Activated naive CD4-positive, alpha-beta T cell treated with anti-CD3 and anti-CD28 coated beads, Interleukin-2, amount 50 U/mL, for 16 hours (primary cell): ENCODE results near the gene DNAJC19.
"Not testable (repeated sequence)": the region's sequence is repeated elsewhere in the genome, so short reads cannot be mapped to it uniquely, and the experiment has no call there.

Source experiments
- DNase-seq: peaks from one replicate; pipeline ENCODE4 v3.0.0-alpha.2; 2020

Gene DNAJC19

GRCh38 chr3:180989291-180990163 is at the start of gene DNAJC19:
Gene DNAJC19 (minus strand): TSS chr3:180989736. CDS start chr3:180989602, 134 bp downstream.
- DNase-seq, result peak; percentile 89

- no peak for DNase-seq
Observed at GRCh38 chr3:181030948-181031347, 41.4 kb upstream of the DNAJC19 start.

DNA sequence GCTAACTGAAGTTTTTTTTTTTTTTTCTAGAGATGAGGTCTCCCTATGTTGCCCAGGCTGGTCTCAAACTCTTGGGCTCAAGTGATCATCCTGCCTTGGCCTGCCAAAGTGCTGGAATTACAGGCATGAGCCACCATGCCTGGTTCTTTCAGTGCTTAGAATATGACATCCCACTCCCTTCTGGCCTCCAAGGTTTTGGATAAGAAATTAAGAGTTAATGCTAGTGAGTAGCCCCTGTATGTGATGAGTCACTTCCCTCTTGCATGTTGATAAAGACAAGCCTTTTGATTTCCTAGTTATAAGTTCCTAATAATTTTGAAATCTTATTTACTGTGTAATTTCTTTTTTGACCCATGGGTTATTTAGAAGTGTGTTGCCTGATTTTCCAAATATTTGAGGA is 35.7 kb upstream of the DNAJC19 start:
- no peak for DNase-seq

DNA sequence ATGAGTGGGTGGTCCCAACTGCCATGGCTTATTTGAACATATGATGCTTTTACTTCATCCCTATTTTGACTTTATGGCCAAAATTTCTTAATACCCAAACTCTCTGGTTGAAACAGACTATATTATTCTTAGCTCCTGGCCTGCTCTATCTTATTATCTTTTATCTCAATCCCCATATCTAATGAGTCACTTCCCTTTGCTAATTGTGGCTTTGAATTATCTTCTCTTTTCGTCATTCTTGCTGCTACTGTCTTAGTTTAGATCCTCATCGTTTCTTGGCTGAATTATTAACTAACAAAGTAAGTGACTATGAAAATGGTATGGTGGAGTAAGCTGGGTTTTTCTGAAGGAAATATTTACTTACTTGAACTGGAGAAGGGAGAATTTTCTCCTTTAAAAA is 28.2 kb upstream of the DNAJC19 start:
- DNase-seq, result no peak

DNA sequence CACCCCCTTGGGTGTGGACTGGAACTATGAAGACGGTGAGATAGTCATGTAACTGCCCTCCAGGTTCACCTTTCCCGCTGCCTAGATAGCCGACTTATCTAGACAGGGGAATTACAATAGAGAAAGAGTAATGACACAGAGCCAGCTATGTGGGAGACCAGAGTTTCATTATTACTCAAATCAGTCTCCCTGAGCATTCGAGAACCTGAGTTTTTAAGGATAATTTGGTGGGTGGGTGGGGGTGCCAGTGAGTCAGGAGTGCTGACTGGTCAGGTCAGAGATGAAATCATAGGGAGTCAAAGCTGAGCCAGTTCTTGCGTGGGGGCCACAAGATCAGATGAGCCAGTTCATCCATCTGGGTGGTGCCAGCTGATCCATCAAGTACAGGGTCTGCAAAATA is 19.7 kb upstream of the DNAJC19 start:
- no peak for DNase-seq

GRCh38 chr3:181008796-181009195 is 19.3 kb upstream of the DNAJC19 start:
- DNase-seq, result no peak

GRCh38 chr3:181007262-181007661 is 17.7 kb upstream of the DNAJC19 start:
- DNase-seq, result no peak

GRCh38 chr3:181006541-181006940 is 17.0 kb upstream of the DNAJC19 start:
- DNase-seq, result no peak

- DNase-seq, result not testable (repeated sequence)
Observed at GRCh38 chr3:181003469-181003868, 13.9 kb upstream of the DNAJC19 start.

DNA sequence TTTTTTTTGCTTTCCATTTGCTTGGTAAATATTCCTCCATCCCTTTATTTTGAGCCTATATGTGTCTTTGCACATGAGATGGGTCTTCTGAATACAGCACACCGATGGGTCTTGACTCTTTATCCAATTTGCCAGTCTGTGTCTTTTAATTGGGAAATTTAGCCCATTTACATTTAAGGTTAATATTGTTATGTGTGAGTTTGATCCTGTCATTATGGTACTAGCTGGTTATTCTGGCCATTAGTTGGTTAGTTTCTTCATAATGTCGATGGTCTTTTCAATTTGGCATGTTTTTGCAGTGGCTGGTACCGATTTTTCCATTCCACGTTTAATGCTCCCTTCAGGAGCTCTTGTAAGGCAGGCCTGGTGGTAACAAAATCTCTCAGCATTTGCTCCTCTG is 12.8 kb upstream of the DNAJC19 start:
- not testable (repeated sequence) for DNase-seq

DNA sequence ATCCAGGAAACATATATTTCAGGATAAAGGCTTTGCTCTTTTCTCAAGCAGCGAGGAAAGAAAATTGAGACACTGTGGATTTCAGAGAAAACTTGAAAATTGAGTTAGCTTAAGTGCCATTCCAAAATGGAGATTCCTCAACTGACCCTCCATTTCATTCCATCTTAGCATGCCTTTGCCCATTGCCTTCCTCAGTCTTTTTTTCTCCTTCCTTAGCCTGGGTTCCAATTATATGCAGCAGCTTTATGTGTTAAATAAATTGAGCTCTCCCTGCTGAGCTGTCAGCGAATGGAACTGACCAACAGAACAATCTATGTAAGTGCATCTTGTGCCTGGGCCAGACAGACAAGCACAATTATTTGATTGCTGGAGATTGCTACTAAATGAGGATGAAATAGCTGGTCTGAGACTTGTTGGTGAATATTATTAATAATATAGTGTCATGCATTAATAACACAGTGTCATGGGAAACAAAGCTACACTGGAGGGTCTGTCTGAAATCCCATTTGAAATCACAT is 6.9 kb upstream of the DNAJC19 start:
- DNase-seq, result no peak

GRCh38 chr3:180990505-180990904 is 969 bp upstream of the DNAJC19 start:
- no peak for DNase-seq

GRCh38 chr3:180987344-180987743 is 2.2 kb downstream of the DNAJC19 start:
- DNase-seq, result no peak

DNA sequence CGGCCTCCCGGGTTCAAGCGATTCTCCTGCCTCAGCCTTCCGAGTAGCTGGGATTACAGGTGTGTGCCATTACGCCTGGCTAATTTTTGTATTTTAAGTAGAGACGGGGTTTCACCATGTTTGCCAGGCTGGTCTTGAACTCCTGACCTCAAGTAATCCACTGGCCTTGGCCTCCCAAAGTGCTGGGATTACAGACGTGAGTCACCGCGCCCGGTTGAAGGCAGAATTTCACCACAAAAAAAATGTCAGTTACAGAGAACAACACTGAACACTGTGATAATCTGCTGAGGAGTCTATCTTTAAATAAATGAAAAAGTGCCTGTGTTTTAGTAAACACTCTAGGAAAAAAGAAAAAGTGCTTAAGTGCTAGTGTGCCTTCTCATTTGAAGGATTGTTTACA is 3.2 kb downstream of the DNAJC19 start:
- not testable (repeated sequence) for DNase-seq

GRCh38 chr3:180983136-180983535 is 6.4 kb downstream of the DNAJC19 start:
- DNase-seq, result no peak

DNA sequence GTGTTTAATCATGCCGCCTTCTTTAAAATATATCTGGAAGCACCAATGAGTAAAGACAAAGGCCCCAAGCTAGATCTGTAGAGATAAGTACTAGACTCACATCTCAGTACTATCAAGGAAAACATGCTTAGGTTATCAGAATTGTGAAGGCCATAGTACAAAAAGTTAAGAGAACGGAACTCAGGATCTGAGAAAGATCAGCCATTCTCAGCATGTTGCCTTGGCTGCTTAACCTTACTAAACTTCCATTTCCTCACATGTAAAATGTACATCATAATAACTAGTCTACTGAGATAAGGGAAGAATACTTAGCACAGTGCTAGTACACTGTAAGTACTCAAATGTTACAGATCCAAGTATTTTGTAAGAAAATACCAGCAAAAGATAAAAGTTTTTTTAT is 7.6 kb downstream of the DNAJC19 start:
- DNase-seq, result no peak

GRCh38 chr3:180980611-180981010 is 8.9 kb downstream of the DNAJC19 start:
- DNase-seq, result no peak

DNA sequence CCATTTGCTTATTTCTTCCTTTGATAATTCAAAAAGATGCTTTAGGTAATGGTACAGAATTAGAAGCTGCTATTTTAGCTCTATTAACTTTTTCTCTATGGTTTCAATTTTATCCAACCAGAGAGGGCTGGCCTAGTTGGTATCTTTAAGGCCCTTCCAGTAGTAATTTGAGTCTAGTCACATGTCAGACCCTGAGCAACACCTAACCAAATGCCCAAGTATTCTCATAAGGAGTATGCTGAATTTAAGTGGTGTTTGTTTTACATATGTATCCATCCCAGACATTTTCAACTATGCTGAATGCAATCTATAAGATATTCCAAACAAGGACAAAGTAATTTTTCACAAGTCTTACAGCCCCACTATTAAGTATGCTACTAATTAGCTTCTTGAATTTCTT is 9.6 kb downstream of the DNAJC19 start:
- DNase-seq, result no peak

DNA sequence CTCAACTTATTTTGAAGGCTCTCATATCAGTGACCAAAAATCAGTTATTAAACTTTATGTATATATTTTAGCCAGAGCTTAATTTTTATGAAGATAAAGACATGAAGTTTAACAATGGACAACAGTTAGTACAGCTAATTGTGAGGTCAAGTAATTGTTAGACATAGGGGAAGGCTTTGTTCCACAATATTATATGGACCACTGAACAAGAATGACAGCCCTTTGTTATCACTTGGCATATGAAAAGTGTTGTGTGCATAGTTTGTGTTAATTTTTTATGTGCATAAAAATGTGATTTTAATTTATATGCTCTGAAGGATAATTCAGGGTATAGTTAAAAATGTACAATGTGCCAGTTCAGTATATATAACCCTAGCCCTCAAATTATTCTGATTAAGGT is 12.0 kb downstream of the DNAJC19 start:
- no peak for DNase-seq

DNA sequence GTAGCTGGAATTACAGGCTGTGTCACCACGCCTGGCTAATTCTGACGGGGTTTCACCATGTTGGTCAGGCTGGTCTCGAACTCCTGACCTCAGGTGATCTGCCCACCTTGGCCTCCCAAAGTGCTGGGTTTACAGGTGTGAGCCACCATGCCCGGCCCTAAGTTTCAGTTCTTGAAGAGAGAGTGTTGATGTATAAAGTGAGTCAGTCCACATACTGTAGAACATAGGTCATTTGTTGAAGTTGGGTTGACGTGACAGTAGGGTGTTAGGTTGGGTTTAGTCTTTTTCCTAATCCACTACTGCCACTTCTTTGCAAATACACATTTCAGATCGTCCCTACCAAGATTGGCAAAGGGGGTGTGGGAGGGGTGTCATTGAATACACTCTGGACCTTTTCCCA is 15.2 kb downstream of the DNAJC19 start:
- DNase-seq, result no peak

DNA sequence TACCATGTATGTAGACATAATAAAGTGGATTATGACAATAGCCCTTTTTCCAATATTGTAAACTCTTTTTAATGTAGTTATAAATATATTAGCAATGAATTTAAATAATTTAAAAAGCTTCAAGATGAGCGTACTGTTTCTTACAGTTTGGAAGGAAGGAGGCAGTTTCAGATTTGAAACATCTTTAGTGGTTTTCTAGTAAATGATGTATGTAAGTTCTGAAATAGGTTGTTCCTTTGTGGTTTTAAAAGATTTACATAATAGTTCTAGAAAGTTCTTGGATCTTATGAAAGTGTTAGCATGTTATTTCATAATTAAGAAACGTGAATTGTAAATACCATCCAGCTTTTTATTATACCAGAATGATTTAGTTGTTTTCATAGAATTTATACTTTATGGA is 16.0 kb downstream of the DNAJC19 start:
- DNase-seq, result no peak

GRCh38 chr3:180970931-180971330 is 18.6 kb downstream of the DNAJC19 start:
- DNase-seq, result no peak

DNA sequence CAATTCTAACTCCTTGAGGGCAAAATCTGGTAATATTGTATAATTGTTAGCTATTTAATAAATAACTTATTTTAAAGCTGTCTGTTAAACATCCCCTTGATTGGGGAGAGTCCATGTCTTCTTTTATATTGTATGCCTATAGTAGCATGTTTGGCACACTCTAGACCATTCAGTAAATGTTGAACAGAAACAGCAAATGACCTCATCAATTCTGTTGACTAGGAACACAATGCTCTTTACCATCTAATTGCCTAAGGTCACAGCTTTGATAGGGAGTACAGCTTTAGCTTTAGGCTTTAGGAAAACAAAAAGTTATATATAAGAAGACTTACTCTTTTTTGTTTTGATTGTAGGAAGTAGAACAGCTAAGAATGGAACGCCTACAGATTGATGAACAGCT is 27.0 kb downstream of the DNAJC19 start:
- no peak for DNase-seq

- no peak for DNase-seq
Observed at GRCh38 chr3:180961552-180961951, 28.0 kb downstream of the DNAJC19 start.

- DNase-seq, result no peak
Observed at GRCh38 chr3:180961087-180961486, 28.4 kb downstream of the DNAJC19 start.
